Karpas-422 (cell line): ENCODE results near the gene LTC4S. TPM values are rescaled to one million over a fixed set of nuclear protein-coding genes. Genes with fewer than 3 reads are reported as not detected.
A peak's percentile ranks its signal among the peaks of the same experiment; 100 is the strongest.

ENCODE experiments used
- DNase-seq: peaks from one replicate; pipeline ENCODE4 v3.0.0-alpha.2; 2015
- H2AFZ ChIP-seq: fragments of 200-600 bp; sonication (generic); 2 replicates; pipeline ENCODE4 v1.6.1; 2014; ENCODE audit warnings: antibody characterized with exemption, low read length, mixed read lengths
- H3K27ac ChIP-seq: fragments of 200-600 bp; sonication (generic); 2 replicates; pipeline ENCODE4 v1.5.1; 2014; ENCODE audit warnings: mild to moderate bottlenecking, low read length, moderate library complexity
- H3K27me3 ChIP-seq: fragments of 200-600 bp; sonication (generic); 2 replicates; pipeline ENCODE4 v1.6.1; 2014; ENCODE audit warnings: low read length, mixed read lengths
- H3K36me3 ChIP-seq: fragments of 200-600 bp; sonication (generic); 2 replicates; pipeline ENCODE4 v1.6.1; 2014; ENCODE audit warnings: low read length, mixed read lengths; ENCODE audit not compliant: insufficient read depth
- H3K4me1 ChIP-seq: fragments of 200-600 bp; sonication (generic); 2 replicates; pipeline ENCODE4 v1.6.1; 2014; ENCODE audit warnings: mild to moderate bottlenecking, low read length, mixed read lengths
- H3K4me2 ChIP-seq: fragments of 200-600 bp; sonication (generic); 2 replicates; pipeline ENCODE4 v1.6.1; 2014; ENCODE audit warnings: low read length, low read depth, mild to moderate bottlenecking; ENCODE audit not compliant: poor library complexity, severe bottlenecking
- H3K4me3 ChIP-seq: fragments of 200-600 bp; sonication (generic); 2 replicates; pipeline ENCODE4 v1.5.1; 2014; ENCODE audit warnings: mild to moderate bottlenecking, antibody characterized with exemption, low read length, mixed read lengths
- H3K79me2 ChIP-seq: fragments of 200-600 bp; sonication (generic); 2 replicates; pipeline ENCODE4 v1.6.1; 2014; ENCODE audit warnings: mild to moderate bottlenecking, low read length, mixed read lengths
- H3K9ac ChIP-seq: fragments of 200-600 bp; sonication (generic); 2 replicates; pipeline ENCODE4 v1.6.0; 2014; ENCODE audit warnings: low read length
- H3K9me2 ChIP-seq: fragments of 200-600 bp; sonication (generic), shearing (Covaris generic); replicated peaks from 2 replicates; pipeline ENCODE4 v1.6.0; 2014; ENCODE audit warnings: mild to moderate bottlenecking, low read length, moderate library complexity; ENCODE audit not compliant: insufficient read depth
- H3K9me3 ChIP-seq: fragments of 300-700, 200-600 bp; sonication (generic); 2 replicates; pipeline ENCODE4 v1.6.1; 2014; ENCODE audit warnings: low read length, mixed read lengths
- H4K20me1 ChIP-seq: fragments of 200-600 bp; sonication (generic); 2 replicates; pipeline ENCODE4 v1.6.1; 2014; ENCODE audit warnings: mild to moderate bottlenecking, antibody characterized with exemption, low read length, low read depth; ENCODE audit not compliant: insufficient read depth
- total RNA-seq: library from RNA; depleted of rRNA; stranded (reverse); fragments of >200 nt; shearing (Covaris generic); gene quantifications from 2 replicates; pipeline ENCODE4 v1.2.3, GENCODE V29; 2014; ENCODE audit warnings: low replicate concordance

Gene LTC4S
- total RNA-seq, 1 experiment from 2014 or later, result not detected

DNA sequence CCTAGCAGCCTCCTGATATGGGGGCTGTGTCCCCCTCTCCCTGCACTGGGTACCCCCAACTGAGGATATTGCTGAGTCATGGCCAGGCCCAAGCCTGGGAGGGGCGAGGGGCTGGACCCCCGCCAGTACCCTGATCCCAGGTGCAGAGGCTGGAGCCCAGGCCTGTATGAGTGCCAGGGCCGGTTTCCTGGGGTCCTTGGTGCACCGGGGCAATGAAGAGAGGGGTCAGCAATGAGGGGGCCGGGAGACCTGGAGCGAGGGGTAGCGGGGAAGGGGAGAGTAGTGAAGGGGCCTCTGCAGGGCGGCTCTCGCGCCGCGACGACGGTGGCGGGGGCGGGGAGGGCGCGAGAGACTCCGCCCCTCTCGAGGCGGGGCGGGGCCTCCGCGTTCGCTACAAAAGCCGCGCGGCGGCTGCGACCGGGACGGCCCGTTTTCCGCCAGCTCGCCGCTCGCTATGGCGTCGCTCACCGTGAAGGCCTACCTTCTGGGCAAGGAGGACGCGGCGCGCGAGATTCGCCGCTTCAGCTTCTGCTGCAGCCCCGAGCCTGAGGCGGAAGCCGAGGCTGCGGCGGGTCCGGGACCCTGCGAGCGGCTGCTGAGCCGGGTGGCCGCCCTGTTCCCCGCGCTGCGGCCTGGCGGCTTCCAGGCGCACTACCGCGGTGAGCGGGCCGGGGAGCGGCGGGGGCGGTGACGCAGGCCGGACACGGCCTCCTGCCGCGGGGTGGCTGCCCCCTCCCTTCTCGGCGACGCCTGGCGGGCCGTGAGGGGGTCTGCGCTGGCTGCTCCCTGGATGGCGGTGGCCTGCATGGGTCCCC is 26.9 kb downstream of the LTC4S start, which contains the start of gene SQSTM1:
TSS of gene SQSTM1 (plus strand) at position 423 of the 815 bp plus-strand sequence. CDS start at position 455, 32 bp downstream.
- H3K9me3 ChIP-seq, result no peaks in the 10 kb centered on the region
- peak within 1 kb of the TSS; percentile 96 for H3K9ac ChIP-seq
- H3K4me1 ChIP-seq, result peaks cover 36% of the 10 kb centered on the region
- peaks cover 27% of the 10 kb centered on the region for H3K79me2 ChIP-seq
- H4K20me1 ChIP-seq, result peaks cover 19% of the 10 kb centered on the region
- H3K27ac ChIP-seq, result peak within 1 kb of the TSS; percentile 75
- H3K36me3 ChIP-seq, result peaks cover 19% of the 10 kb centered on the region; the same call in 1 of the 2 replicates
- DNase-seq, result peak; percentile 91
- H3K4me2 ChIP-seq, result peak within 1 kb of the TSS; percentile 92
- peak within 1 kb of the TSS; percentile 96 for H3K4me3 ChIP-seq
- no peaks in the 10 kb centered on the region for H3K27me3 ChIP-seq
- H3K9me2 ChIP-seq, result no peaks in the 10 kb centered on the region
- H2AFZ ChIP-seq, result no peak within 1 kb of the TSS; the same call in 1 of the 2 replicates

DNA sequence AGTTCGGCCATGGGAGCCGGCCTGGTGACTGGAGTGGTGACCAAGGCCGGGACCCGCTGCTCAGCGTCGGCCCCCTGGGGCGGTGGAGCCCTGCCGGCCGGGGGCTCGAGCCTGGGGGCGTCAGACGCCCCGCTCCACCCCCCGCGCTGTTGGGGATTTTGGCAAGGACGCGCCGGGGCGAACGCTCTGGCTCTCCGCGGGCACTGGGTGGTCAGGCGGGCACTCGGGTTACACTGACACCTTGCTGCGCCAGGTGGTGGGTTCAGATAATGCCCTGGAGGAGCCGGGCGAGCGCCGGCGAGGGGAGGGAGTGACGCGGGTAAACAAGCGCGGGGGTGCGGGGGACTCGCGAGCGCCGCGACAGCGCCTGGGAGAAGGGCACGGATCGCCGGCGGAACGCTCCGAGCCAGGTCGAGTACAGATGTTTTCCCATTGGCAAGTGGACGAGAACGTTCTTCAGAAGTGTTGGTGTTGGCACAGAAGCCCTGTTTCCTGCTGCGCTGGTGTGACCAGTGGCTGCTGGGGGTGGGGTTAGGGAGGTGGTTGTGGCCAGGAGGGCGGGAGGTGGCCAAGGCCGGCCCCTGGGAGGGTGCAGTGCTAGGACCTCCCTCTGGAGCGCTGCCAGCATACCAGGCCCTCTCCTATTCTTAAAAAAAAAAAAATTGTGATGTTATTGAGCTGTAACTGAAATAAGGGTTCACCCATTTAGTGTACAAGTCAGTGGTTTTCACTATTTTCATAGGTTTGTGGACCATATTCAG is 27.7 kb downstream of the LTC4S start:
- no peak overlapping the region for H2AFZ ChIP-seq
- H3K4me2 ChIP-seq, result peak overlapping the region; percentile 92
- H4K20me1 ChIP-seq, result peaks cover 19% of the 10 kb centered on the region
- peaks cover 19% of the 10 kb centered on the region; the same call in 1 of the 2 replicates for H3K36me3 ChIP-seq
- peak; percentile 94 for DNase-seq
- H3K9ac ChIP-seq, result peak overlapping the region; percentile 96
- H3K4me1 ChIP-seq, result peaks cover 36% of the 10 kb centered on the region
- H3K4me3 ChIP-seq, result peak overlapping the region; percentile 96
- H3K79me2 ChIP-seq, result peaks cover 27% of the 10 kb centered on the region
- H3K27ac ChIP-seq, result peak overlapping the region; percentile 65
- H3K9me2 ChIP-seq, result no peaks in the 10 kb centered on the region
- no peaks in the 10 kb centered on the region for H3K27me3 ChIP-seq
- no peaks in the 10 kb centered on the region for H3K9me3 ChIP-seq

DNA sequence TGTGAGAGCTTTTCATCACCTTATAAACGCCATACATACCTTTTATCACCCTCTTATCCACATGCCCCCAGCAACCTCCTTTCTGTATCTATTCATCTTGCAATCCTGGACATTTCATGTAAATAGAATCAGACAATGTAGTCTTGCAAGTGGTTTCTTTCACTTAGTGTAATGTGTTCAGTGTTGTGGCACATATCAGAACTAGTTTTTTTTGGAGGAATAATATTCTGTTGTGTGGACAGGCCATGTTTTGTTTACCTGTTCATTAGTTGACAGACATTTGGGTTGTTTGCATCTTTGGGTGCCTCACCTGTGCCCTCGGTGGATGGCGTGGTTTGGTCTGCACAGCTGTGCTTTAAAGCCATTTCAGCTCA is 28.3 kb downstream of the LTC4S start:
- H2AFZ ChIP-seq, result no peak overlapping the region
- H3K27ac ChIP-seq, result 0 out of 2 replicates have a peak overlapping the region, but pooled peaks have one; percentile 24
- H3K36me3 ChIP-seq, result peaks cover 19% of the 10 kb centered on the region; the same call in 1 of the 2 replicates
- peak overlapping the region; percentile 96 for H3K9ac ChIP-seq
- peak overlapping the region; percentile 92 for H3K4me2 ChIP-seq
- DNase-seq, result no peak
- peaks cover 19% of the 10 kb centered on the region for H4K20me1 ChIP-seq
- no peaks in the 10 kb centered on the region for H3K27me3 ChIP-seq
- H3K4me1 ChIP-seq, result peaks cover 36% of the 10 kb centered on the region
- H3K79me2 ChIP-seq, result peaks cover 27% of the 10 kb centered on the region
- H3K9me3 ChIP-seq, result no peaks in the 10 kb centered on the region
- H3K4me3 ChIP-seq, result peak overlapping the region; percentile 96
- no peaks in the 10 kb centered on the region for H3K9me2 ChIP-seq

DNA sequence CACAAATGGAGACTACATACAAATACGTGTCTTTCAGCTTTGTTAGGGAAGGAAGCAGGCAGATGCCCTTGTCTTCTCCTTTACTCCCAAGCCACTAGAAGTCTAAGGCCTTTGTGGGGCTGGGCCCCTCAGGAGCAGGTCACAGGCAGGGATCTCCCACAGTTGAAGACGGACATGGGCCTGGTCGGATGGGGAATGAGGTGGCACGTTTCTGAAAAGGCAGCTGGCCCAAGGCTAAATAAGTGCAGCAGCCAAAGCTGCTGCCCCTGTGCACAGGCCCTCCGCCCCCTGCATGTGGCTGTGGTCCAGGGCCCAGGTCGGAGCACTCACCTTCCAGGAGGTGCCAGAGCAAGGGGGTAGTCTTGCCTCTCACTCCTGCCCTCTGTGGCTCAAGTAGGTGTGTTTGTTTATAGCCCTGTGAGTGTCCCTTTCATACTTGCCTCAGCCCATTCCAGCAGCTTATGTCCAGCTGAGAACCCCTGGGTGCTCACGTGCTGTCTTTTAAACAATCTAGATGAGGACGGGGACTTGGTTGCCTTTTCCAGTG is 28.7 kb downstream of the LTC4S start:
- peak overlapping the region; percentile 96 for H3K9ac ChIP-seq
- H3K4me3 ChIP-seq, result peak overlapping the region; percentile 96; the same call in 1 of the 2 replicates
- H3K79me2 ChIP-seq, result peaks cover 27% of the 10 kb centered on the region
- no peaks in the 10 kb centered on the region for H3K9me2 ChIP-seq
- H3K36me3 ChIP-seq, result peaks cover 19% of the 10 kb centered on the region; the same call in 1 of the 2 replicates
- H3K4me2 ChIP-seq, result peak overlapping the region; percentile 92
- 0 out of 2 replicates have a peak overlapping the region, but pooled peaks have one; percentile 24 for H3K27ac ChIP-seq
- no peak for DNase-seq
- H3K9me3 ChIP-seq, result no peaks in the 10 kb centered on the region
- H4K20me1 ChIP-seq, result peaks cover 19% of the 10 kb centered on the region
- no peaks in the 10 kb centered on the region for H3K27me3 ChIP-seq
- H2AFZ ChIP-seq, result no peak overlapping the region
- H3K4me1 ChIP-seq, result peaks cover 36% of the 10 kb centered on the region

DNA sequence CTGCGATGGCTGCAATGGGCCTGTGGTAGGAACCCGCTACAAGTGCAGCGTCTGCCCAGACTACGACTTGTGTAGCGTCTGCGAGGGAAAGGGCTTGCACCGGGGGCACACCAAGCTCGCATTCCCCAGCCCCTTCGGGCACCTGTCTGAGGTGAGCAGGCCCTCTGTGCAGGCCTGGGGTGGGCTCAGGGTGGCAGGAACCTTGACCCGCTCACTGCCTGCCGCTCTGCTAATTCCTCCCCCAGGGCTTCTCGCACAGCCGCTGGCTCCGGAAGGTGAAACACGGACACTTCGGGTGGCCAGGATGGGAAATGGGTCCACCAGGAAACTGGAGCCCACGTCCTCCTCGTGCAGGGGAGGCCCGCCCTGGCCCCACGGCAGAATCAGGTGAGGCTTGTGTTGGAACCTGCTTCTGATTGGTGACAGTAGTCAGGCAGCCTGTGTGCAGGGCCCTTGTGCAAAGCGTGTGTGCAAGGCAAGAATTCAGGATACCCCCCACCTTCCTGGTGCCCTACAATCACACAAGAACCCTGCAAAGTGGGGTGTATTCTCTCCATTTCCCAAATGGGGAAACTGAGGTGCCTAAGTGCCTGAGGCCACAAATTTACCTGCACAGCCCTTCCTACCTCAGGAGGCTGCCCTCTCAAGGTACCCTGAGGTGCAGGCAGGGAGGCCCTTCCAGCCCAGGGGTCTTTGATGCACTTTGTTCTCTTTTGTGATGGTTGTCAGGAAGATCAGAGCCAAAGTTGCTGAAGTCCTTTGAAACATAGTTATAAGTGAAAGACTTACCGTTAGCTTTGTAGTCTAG is 30.4 kb downstream of the LTC4S start:
- Histone ChIP-seq H4K20me1 (peaks cover 19% of the 10 kb centered on the region), H3K36me3 (peaks cover 19% of the 10 kb centered on the region; the same call in 1 of the 2 replicates), H2AFZ (no peak overlapping the region), H3K9ac (no peak overlapping the region), H3K9me2 (no peaks in the 10 kb centered on the region), H3K4me2 (no peak overlapping the region), H3K79me2 (peaks cover 27% of the 10 kb centered on the region), H3K9me3 (no peaks in the 10 kb centered on the region), H3K27me3 (no peaks in the 10 kb centered on the region), H3K4me3 (no peak overlapping the region), H3K27ac (no peak overlapping the region), H3K4me1 (peaks cover 25% of the 10 kb centered on the region)
- DNase-seq, result no peak

DNA sequence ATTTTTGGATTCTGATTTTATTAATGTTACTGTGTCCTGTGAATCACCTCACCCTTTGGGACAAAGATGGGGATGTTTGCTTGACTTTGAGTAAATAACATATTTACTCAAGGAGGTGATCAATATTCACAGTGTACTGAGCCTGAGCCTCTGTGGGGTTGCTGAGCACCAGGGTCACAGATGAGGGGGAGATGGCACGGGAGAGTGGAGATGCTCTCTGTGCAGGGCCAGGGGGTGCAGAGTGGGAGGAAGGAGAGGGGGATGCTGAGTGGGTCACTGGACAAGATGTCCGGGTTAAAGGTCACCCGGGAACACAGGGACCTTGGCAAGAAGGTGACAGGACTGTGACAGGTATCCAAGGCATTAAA is 30.9 kb downstream of the LTC4S start:
- Histone ChIP-seq H3K4me1 (peaks cover 20% of the 10 kb centered on the region), H3K27me3 (no peaks in the 10 kb centered on the region), H3K9me2 (no peaks in the 10 kb centered on the region), H3K4me3 (no peak overlapping the region), H3K9ac (no peak overlapping the region), H3K36me3 (peaks cover 23% of the 10 kb centered on the region; the same call in 1 of the 2 replicates), H3K4me2 (no peak overlapping the region), H2AFZ (no peak overlapping the region), H3K27ac (no peak overlapping the region), H3K9me3 (no peaks in the 10 kb centered on the region), H4K20me1 (peaks cover 19% of the 10 kb centered on the region), H3K79me2 (peaks cover 27% of the 10 kb centered on the region)
- DNase-seq, result no peak

DNA sequence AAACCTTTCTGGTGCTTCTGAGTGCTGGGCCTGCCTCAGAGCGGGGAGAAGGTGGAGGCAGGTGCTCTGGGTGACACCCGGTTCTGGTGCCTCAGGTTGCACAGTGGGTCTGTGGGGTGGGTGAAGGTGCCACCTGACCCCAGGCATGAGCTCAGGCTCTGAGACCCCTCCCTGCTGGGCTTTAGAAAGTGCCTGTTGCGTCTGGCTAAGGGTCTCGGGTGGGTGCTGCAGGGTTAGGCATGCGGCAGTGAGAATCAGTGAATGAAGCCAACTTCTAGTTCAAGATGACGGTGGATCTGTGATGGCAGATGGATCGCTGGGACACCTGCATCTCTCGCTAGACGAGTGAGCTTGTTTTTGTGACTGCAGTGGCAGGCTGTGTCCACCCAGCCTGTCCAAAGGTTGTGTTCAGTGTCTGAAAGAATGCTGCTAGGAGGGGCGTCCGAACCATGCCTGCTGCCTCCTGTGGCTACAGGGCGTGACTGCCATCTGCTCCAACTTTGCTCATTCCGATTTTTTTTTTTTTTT is 31.9 kb downstream of the LTC4S start:
- Histone ChIP-seq H3K9me2 (no peaks in the 10 kb centered on the region), H3K4me1 (peaks cover 11% of the 10 kb centered on the region), H3K4me3 (no peak overlapping the region), H2AFZ (no peak overlapping the region), H3K9me3 (no peaks in the 10 kb centered on the region), H4K20me1 (peaks cover 19% of the 10 kb centered on the region), H3K9ac (no peak overlapping the region), H3K27ac (no peak overlapping the region), H3K79me2 (peaks cover 27% of the 10 kb centered on the region), H3K36me3 (peaks cover 25% of the 10 kb centered on the region; the same call in 1 of the 2 replicates), H3K4me2 (no peak overlapping the region), H3K27me3 (no peaks in the 10 kb centered on the region)
- no peak for DNase-seq
